ENCODE results near the gene TTC7B.

- TF ChIP-seq, protein P1, sequence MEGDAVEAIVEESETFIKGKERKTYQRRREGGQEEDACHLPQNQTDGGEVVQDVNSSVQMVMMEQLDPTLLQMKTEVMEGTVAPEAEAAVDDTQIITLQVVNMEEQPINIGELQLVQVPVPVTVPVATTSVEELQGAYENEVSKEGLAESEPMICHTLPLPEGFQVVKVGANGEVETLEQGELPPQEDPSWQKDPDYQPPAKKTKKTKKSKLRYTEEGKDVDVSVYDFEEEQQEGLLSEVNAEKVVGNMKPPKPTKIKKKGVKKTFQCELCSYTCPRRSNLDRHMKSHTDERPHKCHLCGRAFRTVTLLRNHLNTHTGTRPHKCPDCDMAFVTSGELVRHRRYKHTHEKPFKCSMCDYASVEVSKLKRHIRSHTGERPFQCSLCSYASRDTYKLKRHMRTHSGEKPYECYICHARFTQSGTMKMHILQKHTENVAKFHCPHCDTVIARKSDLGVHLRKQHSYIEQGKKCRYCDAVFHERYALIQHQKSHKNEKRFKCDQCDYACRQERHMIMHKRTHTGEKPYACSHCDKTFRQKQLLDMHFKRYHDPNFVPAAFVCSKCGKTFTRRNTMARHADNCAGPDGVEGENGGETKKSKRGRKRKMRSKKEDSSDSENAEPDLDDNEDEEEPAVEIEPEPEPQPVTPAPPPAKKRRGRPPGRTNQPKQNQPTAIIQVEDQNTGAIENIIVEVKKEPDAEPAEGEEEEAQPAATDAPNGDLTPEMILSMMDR (optimal IDR thresholded peaks at IDR 0.05 in 1 of 3, IDR thresholded peaks at IDR 0.05 in 1 of 3, conservative IDR thresholded peaks at IDR 0.05 in 1 of 3; ENCODE audit: extremely low read depth in 1 of 3, insufficient read depth in 2 of 3, low read length in 3 of 3), result no peak
- no peak for TF ChIP-seq EZH2 (IDR thresholded peaks at IDR 0.05; ENCODE audit: low read length)
Observed at GRCh38 chr14:90475298-90475697, 340.9 kb downstream of the TTC7B start.

Data from keratinocyte (primary cell).